GM19438 (cell line): Measurements from ENCODE around the gene GMIP.

Source experiments
- ATAC-seq: cut with Tn5 transposase; IDR thresholded peaks from one replicate; pipeline ENCODE4 v1.9.1; 2021; ENCODE audit warnings: low read depth; ENCODE audit not compliant: unreplicated experiment

The GMIP gene

DNA sequence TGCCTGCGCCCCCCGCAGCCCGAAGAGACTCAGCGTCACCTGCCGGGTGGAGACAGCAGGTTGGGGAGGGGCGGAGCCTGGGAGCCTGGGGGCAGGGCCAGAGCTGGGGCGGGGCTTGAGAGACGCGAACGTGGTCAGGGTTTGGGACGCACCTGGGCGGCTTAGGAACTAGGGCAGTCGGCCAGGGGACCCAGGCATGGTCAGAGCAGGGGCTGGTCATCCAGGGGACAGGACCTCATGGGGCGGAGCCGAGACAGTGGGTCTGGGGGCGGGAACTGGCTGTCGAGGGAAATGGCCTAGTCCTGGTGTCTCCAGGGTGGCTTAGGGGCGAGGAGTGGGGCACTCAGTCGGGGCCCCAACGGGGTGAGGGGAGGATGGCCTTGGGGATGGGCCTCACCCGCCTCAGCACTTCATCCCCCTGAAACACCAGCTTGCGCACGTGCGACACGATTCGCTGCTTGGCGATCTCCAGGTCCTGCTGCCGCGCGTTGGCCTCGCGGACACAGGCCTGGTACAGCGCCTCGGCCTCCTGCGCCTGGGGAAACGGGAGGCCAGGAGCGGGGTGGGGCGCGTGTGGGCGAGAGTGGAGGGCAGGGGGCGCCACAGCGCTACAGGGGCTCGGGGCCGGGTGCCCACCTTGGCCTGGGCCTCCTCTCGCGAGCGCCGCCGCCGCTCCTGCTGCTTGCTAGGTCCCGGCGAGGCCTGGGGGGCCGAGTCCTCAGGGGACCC is 5.8 kb downstream of the GMIP start:
- no peak for ATAC-seq

GRCh38 chr19:19637186-19637522 is 6.3 kb downstream of the GMIP start:
- no peak for ATAC-seq

- no peak for ATAC-seq
Measured at GRCh38 chr19:19636573-19637185, 6.8 kb downstream of the GMIP start.

DNA sequence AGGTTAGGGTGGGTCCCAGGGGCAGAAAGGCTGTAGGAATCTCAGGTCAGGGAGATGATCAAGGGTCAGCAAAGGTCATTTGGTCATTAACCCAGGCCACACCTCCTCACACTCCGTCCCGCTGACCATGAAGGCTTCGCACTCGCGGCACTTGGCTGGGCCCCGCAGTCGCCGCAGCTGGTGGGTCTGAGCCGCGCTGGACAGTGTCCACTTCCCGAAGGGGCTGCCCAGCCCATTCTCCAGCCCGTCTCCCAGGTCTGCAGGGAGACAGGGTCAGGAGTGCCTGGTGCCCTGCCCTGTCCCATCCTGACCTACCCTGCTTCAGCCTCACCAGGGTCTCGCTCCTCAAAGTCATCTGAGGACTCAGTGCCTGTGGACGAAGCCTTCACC is 8.1 kb downstream of the GMIP start:
- no peak for ATAC-seq

DNA sequence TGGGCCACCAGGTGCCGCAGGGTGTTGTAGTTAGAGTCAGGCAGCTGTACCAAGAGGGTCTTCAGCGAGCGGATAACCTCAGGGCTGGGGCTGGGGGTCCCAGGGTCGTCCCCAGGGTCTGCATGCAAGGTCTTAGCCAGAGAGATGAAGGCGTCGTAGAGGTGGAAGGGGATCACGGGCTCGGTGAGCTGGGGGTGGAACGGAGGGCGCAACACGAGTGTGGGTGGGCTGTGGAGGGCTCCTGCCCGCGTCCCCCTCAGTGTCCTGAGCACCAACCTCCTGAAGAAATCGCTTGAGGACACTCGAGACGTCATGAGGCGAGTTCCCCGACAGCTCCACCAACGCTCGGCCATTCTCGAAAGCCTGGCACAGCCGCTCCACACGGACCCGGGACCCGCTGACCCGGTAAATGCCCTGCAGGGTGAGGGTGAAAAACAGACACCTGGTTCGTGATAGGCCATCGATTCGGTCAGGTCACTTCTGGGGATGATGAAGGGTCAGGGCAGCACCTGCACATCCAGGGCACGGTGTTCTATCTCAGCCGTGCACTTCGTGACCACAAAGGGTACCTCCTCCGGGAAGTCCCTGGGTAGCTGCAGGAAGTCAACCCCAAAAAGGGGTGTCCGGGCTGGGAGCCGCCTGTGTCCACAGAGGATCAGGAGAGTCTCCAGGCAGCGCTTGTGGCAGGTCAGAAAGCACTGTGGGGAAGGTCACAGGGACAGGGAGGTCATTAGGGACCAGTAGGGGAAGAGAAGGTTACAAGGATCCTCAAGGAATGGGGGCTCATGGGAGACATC is 8.7 kb downstream of the GMIP start:
- ATAC-seq: no peak

- no peak for ATAC-seq
Measured at GRCh38 chr19:19633711-19634515, 9.5 kb downstream of the GMIP start.

- no peak for ATAC-seq
Measured at GRCh38 chr19:19632661-19633060, 10.8 kb downstream of the GMIP start.

GRCh38 chr19:19631346-19631745 is 12.1 kb downstream of the GMIP start:
- no peak for ATAC-seq

DNA sequence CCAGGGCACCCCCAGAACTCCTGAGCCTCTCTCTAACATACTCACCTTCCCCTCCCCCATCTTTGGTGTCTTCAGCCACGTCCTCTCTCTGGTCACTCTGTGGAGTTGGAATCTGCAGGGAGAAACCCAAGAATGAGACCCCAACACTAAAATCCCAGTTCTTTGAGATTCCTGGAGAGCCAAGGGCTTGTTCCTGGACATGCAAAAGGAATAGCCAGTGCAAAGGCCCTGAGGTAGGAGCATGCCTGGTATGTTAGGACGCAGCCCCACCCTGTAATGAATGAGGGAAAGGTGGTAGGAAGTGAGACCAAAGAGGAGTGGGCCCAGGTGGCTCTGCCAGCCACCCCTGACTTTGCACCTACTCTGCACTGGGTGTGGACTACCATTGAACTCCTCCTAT is 13.0 kb downstream of the GMIP start:
- ATAC-seq: no peak

DNA sequence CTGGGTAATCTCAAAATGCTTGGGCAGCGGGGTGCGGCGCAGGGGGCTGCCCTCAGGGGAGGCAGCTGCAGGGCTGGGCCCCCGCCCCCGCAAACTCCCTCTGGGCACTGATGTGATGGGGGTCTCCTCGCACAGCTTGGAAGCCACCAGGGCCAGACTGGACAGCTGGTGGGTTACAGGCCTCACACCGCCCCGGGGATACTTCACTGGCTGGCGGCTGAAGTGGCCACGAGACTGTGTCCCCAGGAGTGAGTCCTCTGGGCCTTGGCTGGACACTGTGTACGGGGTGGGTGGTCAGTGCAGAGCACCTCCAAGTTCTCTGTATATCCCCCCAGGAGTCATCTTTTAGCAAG is 13.4 kb downstream of the GMIP start:
- no peak for ATAC-seq

GRCh38 chr19:19628501-19629134 is 14.8 kb downstream of the GMIP start:
- ATAC-seq: peak; percentile 10

- ATAC-seq: peak; percentile 65
Measured at GRCh38 chr19:19627621-19628500, 15.6 kb downstream of the GMIP start, which contains the start of gene LPAR2. Gene LPAR2 (minus strand): TSS chr19:19628220. CDS start chr19:19627275, 945 bp downstream.

- ATAC-seq: no peak
Measured at GRCh38 chr19:19626516-19627472, 16.7 kb downstream of the GMIP start.

GRCh38 chr19:19624032-19624570 is 19.4 kb downstream of the GMIP start:
- ATAC-seq: no peak

DNA sequence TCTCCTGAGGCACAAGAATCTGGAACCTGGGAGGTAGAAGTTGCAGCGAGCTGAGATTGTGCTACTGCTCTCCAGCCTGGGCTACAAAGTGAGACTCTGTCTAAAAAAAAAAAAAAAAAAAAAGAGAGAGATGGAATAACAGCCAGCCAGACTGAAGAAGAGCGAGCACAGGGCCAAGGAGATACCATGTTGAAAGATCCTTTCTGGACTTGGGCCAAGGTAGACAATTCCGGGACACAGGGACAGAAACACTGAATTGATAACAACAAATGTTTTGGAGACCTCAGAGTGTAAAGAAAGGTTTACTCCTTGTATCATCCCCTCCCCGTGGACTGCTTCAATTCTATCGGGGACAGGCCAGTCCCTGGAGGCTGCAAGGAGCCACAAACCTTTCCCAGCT is 20.1 kb downstream of the GMIP start:
- ATAC-seq: no peak

GRCh38 chr19:19619849-19620210 is 23.6 kb downstream of the GMIP start:
- no peak for ATAC-seq

DNA sequence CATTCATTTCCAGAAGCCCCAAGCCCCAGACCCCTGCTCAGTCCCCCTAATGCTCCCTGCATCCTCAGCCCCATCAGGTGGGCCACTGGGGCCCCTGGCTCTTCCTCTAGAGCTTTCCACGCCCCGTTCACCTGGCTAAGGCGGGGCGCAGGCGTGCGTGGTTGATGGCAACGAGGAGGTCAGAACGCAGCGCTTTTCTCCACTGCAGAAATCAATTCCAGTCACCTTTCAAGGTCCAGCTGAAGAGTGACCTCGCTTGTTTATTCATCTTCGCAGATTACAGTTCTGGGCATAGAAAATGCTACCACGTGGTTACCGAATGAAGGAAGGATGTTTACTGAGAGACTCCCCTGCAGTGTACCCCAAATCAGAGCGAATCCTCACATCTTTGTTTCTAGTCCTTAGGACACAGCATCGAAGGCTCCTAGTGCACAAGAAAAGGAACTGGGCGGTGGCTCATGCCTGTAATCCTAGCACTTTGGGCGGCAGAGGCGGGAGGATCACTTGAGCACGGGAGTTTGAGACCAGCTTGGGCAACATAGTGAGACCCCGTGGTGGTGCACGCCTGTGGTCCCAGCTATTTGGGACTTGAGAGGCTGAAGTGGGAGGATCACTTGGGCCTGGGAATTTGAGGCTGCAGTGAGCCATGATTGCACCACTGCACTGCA is 24.1 kb downstream of the GMIP start:
- no peak for ATAC-seq
